Mesendoderm (in vitro differentiated cells): ENCODE data around the gene MFNG.

ENCODE experiments used
- DNase-seq: peaks from one replicate; pipeline ENCODE4 v3.0.0; 2013
- H2AK5ac ChIP-seq: 2 replicates; pipeline ENCODE4 v1.6.1; 2013; ENCODE audit warnings: low read length, inconsistent platforms
- H2BK120ac ChIP-seq: 2 replicates; pipeline ENCODE4 v1.6.1; 2013; ENCODE audit warnings: low read depth, mild to moderate bottlenecking, low read length, moderate library complexity, mixed read lengths
- H2BK15ac ChIP-seq: replicated peaks from 2 replicates; pipeline ENCODE4 v1.6.1; 2013; ENCODE audit warnings: low read depth, mild to moderate bottlenecking, moderate library complexity
- H2BK5ac ChIP-seq: 2 replicates; pipeline ENCODE4 v1.6.1; 2013; ENCODE audit warnings: low read length, inconsistent platforms
- H3K18ac ChIP-seq: 2 replicates; pipeline ENCODE4 v1.6.1; 2013; ENCODE audit warnings: mild to moderate bottlenecking, low read length, mixed read lengths
- H3K23ac ChIP-seq: one replicate; pipeline ENCODE4 v1.6.1; 2013; ENCODE audit warnings: low read length
- H3K27ac ChIP-seq: 2 replicates; pipeline ENCODE4 v1.5.1; 2013; ENCODE audit warnings: low read depth, mild to moderate bottlenecking, inconsistent platforms, low read length, moderate library complexity
- H3K27me3 ChIP-seq: 2 replicates; pipeline ENCODE4 v1.6.1; 2013; ENCODE audit warnings: low read length, control low read depth, mild to moderate bottlenecking, inconsistent platforms; ENCODE audit not compliant: insufficient read depth, poor library complexity
- H3K36me3 ChIP-seq: 2 replicates; pipeline ENCODE4 v1.6.1; 2013; ENCODE audit warnings: low read length, inconsistent platforms; ENCODE audit not compliant: control insufficient read depth, insufficient read depth
- H3K4ac ChIP-seq: one replicate; pipeline ENCODE4 v1.6.1; 2013; ENCODE audit warnings: low read depth, mild to moderate bottlenecking, low read length, moderate library complexity
- H3K4me1 ChIP-seq: 2 replicates; pipeline ENCODE4 v1.6.1; 2013; ENCODE audit warnings: low read depth, low read length, inconsistent platforms; ENCODE audit not compliant: control insufficient read depth
- H3K4me2 ChIP-seq: 2 replicates; pipeline ENCODE4 v1.6.1; 2013; ENCODE audit warnings: low read length
- H3K4me3 ChIP-seq: 2 replicates; pipeline ENCODE4 v1.5.1; 2013; ENCODE audit warnings: mild to moderate bottlenecking, low read length
- H3K56ac ChIP-seq: one replicate; pipeline ENCODE4 v1.6.1; 2013; ENCODE audit warnings: low read length
- H3K79me1 ChIP-seq: 2 replicates; pipeline ENCODE4 v1.6.1; 2013; ENCODE audit warnings: low read length, inconsistent platforms
- H3K79me2 ChIP-seq: 2 replicates; pipeline ENCODE4 v1.6.1; 2013; ENCODE audit warnings: mild to moderate bottlenecking, low read length; ENCODE audit not compliant: control insufficient read depth, insufficient read depth
- H3K9ac ChIP-seq: 2 replicates; pipeline ENCODE4 v1.6.1; 2013; ENCODE audit warnings: low read length, inconsistent platforms
- H4K5ac ChIP-seq: one replicate; pipeline ENCODE4 v1.6.1; 2013; ENCODE audit warnings: low read length
- H4K8ac ChIP-seq: one replicate; pipeline ENCODE4 v1.6.1; 2013; ENCODE audit warnings: low read depth, mild to moderate bottlenecking, control low read depth, low read length, moderate library complexity
- WGBS: extraction: QIAGEN DNeasy Blood & Tissue Kit; methylation state at CpG from one replicate; pipeline ENCODE4 v1.1.7; 2013; ENCODE audit warnings: low lambda C conversion rate, missing lambda C conversion rate; ENCODE audit not compliant: insufficient coverage; ENCODE audit errors: extremely low coverage; 5-methylcytosine and 5-hydroxymethylcytosine counted together

Gene MFNG

GRCh38 chr22:37522482-37522881, 36.3 kb upstream of the MFNG start:
- WGBS = no CpG with 5 or more reads among the region's 6 CpGs
- H3K4me3 ChIP-seq = no peak overlapping the region
- peaks cover 2% of the 10 kb centered on the region for H3K27me3 ChIP-seq

GRCh38 chr22:37521236-37521739, 35.1 kb upstream of the MFNG start:
- H2BK120ac ChIP-seq = no peak overlapping the region
- no peak overlapping the region for H3K4ac ChIP-seq
- WGBS = no CpG with 5 or more reads among the region's 14 CpGs
- no peak overlapping the region for H4K8ac ChIP-seq
- H3K36me3 ChIP-seq = no peaks in the 10 kb centered on the region
- no peak overlapping the region for H3K18ac ChIP-seq
- no peak overlapping the region for H3K9ac ChIP-seq
- no peak overlapping the region for H3K4me2 ChIP-seq
- no peaks in the 10 kb centered on the region for H3K79me1 ChIP-seq
- H3K27me3 ChIP-seq = peaks cover 2% of the 10 kb centered on the region
- no peaks in the 10 kb centered on the region for H3K79me2 ChIP-seq
- H3K4me1 ChIP-seq = no peaks in the 10 kb centered on the region
- no peak for DNase-seq
- no peak overlapping the region for H3K56ac ChIP-seq
- no peak overlapping the region for H3K4me3 ChIP-seq
- no peak overlapping the region for H2BK5ac ChIP-seq
- H3K27ac ChIP-seq = no peak overlapping the region
- H2AK5ac ChIP-seq = no peak overlapping the region
- no peak overlapping the region for H3K23ac ChIP-seq
- no peak overlapping the region for H4K5ac ChIP-seq
- H2BK15ac ChIP-seq = no peak overlapping the region

More at GRCh38 chr22:37522482-37522881, 36.3 kb upstream of the MFNG start:
- no peak overlapping the region for H3K27ac ChIP-seq
- no peak overlapping the region for H2BK15ac ChIP-seq
- no peak overlapping the region for H4K5ac ChIP-seq
- no peak overlapping the region for H2AK5ac ChIP-seq
- no peak overlapping the region for H2BK120ac ChIP-seq
- H3K4me2 ChIP-seq = no peak overlapping the region
- no peak overlapping the region for H3K56ac ChIP-seq
- no peak overlapping the region for H3K9ac ChIP-seq
- no peak overlapping the region for H4K8ac ChIP-seq
- H3K23ac ChIP-seq = no peak overlapping the region
- no peaks in the 10 kb centered on the region for H3K4me1 ChIP-seq
- no peak overlapping the region for H3K4ac ChIP-seq
- no peak for DNase-seq
- no peaks in the 10 kb centered on the region for H3K79me1 ChIP-seq
- H3K18ac ChIP-seq = no peak overlapping the region
- H3K79me2 ChIP-seq = no peaks in the 10 kb centered on the region
- H2BK5ac ChIP-seq = no peak overlapping the region
- H3K36me3 ChIP-seq = no peaks in the 10 kb centered on the region

- Histone ChIP-seq H3K36me3 (no peaks in the 10 kb centered on the region), H3K27me3 (peaks cover 2% of the 10 kb centered on the region), H3K4me1 (no peaks in the 10 kb centered on the region), H2BK5ac (no peak overlapping the region), H3K9ac (no peak overlapping the region), H2BK15ac (no peak overlapping the region), H4K5ac (no peak overlapping the region), H3K79me1 (no peaks in the 10 kb centered on the region), H3K18ac (no peak overlapping the region), H2AK5ac (no peak overlapping the region), H3K56ac (no peak overlapping the region), H3K79me2 (no peaks in the 10 kb centered on the region), H3K23ac (no peak overlapping the region), H3K4ac (no peak overlapping the region), H2BK120ac (no peak overlapping the region), H4K8ac (no peak overlapping the region), H3K4me2 (no peak overlapping the region), H3K27ac (no peak overlapping the region), H3K4me3 (no peak overlapping the region)
- DNase-seq = no peak
- WGBS = no CpG with 5 or more reads among the region's 10 CpGs
Measured at GRCh38 chr22:37520776-37521191, 34.6 kb upstream of the MFNG start.

GRCh38 chr22:37519268-37520195, 33.3 kb upstream of the MFNG start, which contains the start of gene CARD10:
CARD10 (minus strand) TSS chr22:37519415; CDS start chr22:37519200, 215 bp downstream.
- no peaks in the 10 kb centered on the region for H3K79me2 ChIP-seq
- no peak within 1 kb of the TSS for H2AK5ac ChIP-seq
- H3K4me2 ChIP-seq = peak within 1 kb of the TSS; percentile 91
- no peak within 1 kb of the TSS for H3K27ac ChIP-seq
- H3K9ac ChIP-seq = peak within 1 kb of the TSS; percentile 76
- no peak within 1 kb of the TSS for H4K8ac ChIP-seq
- no peak within 1 kb of the TSS for H2BK15ac ChIP-seq
- no peak within 1 kb of the TSS for H3K4ac ChIP-seq
- peak within 1 kb of the TSS; percentile 63 for H3K18ac ChIP-seq
- WGBS = no CpG with 5 or more reads among the region's 99 CpGs
- H3K79me1 ChIP-seq = no peaks in the 10 kb centered on the region
- peak within 1 kb of the TSS; percentile 95 for H3K56ac ChIP-seq
- no peaks in the 10 kb centered on the region for H3K4me1 ChIP-seq
- H3K36me3 ChIP-seq = no peaks in the 10 kb centered on the region
- no peak within 1 kb of the TSS for H2BK5ac ChIP-seq
- H4K5ac ChIP-seq = no peak within 1 kb of the TSS
- peak within 1 kb of the TSS; percentile 51 for H3K4me3 ChIP-seq
- DNase-seq = no peak
- no peak within 1 kb of the TSS for H2BK120ac ChIP-seq
- H3K27me3 ChIP-seq = peaks cover 2% of the 10 kb centered on the region
- peak within 1 kb of the TSS; percentile 45 for H3K23ac ChIP-seq

GRCh38 chr22:37518509-37519267, 32.5 kb upstream of the MFNG start:
- H2BK5ac ChIP-seq = no peak overlapping the region
- peak overlapping the region; percentile 76 for H3K9ac ChIP-seq
- H3K23ac ChIP-seq = peak overlapping the region; percentile 45
- peak overlapping the region; percentile 51 for H3K4me3 ChIP-seq
- no peaks in the 10 kb centered on the region for H3K36me3 ChIP-seq
- H3K4ac ChIP-seq = no peak overlapping the region
- peak overlapping the region; percentile 95 for H3K56ac ChIP-seq
- H2AK5ac ChIP-seq = no peak overlapping the region
- no peak overlapping the region for H4K8ac ChIP-seq
- no peak for DNase-seq
- no peak overlapping the region for H2BK15ac ChIP-seq
- no CpG with 5 or more reads among the region's 63 CpGs for WGBS
- H3K4me2 ChIP-seq = peak overlapping the region; percentile 91
- no peak overlapping the region for H2BK120ac ChIP-seq
- no peaks in the 10 kb centered on the region for H3K4me1 ChIP-seq
- peak overlapping the region; percentile 63 for H3K18ac ChIP-seq
- H3K79me1 ChIP-seq = no peaks in the 10 kb centered on the region
- H3K27me3 ChIP-seq = peaks cover 2% of the 10 kb centered on the region
- H3K79me2 ChIP-seq = no peaks in the 10 kb centered on the region
- H3K27ac ChIP-seq = no peak overlapping the region
- H4K5ac ChIP-seq = no peak overlapping the region
